GM12892 (cell line): ENCODE measurements around the gene NPS.

Experiments
- POLR2A ChIP-seq: IDR thresholded peaks from 2 replicates; pipeline ENCODE4 v1.6.1; 2011; ENCODE audit warnings: low read depth, low read length, control low read depth
- POLR2AphosphoS5 ChIP-seq: IDR thresholded peaks from 2 replicates; pipeline ENCODE4 v1.6.1; 2011; ENCODE audit warnings: low read depth, low read length, control low read depth
- TAF1 ChIP-seq: IDR thresholded peaks from 2 replicates; pipeline ENCODE4 v1.6.1; 2011; ENCODE audit warnings: low read depth, mild to moderate bottlenecking, control low read depth, low read length, borderline replicate concordance

DNA sequence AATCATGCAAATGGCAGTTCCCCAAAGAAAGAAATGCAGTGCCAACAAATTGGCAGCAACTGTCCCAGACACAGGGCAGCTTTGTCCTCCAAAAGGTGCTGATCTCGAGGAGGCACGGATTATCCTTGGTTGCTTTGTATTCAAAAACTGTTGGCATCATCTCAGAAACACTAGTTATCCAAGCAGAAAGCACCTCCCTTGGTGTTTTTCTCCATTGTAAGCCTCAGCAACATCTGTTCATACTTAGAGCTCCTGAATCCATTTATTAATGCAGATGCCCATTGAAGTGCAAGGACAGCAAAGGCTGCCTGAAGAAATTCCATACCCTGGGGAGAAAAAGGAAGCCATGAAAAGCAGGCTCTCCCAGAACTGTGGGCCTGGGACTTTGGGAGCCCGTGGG lies 1.1 kb upstream of the NPS start:
- TF ChIP-seq POLR2A = no peak
- TF ChIP-seq POLR2AphosphoS5 = no peak
- no peak for TF ChIP-seq TAF1
